Ishikawa (cell line): ENCODE results near the gene OPRL1.

ENCODE experiments used
- RAD21 ChIP-seq: IDR thresholded peaks from 2 replicates; pipeline ENCODE4 v1.6.1; 2012; ENCODE audit warnings: low read depth
- TAF1 ChIP-seq: IDR thresholded peaks from 2 replicates; pipeline ENCODE4 v1.6.1; 2012; ENCODE audit warnings: low read depth, mild to moderate bottlenecking
- YY1 ChIP-seq: IDR thresholded peaks from 2 replicates; pipeline ENCODE4 v1.6.1; 2012; ENCODE audit warnings: low read depth

DNA sequence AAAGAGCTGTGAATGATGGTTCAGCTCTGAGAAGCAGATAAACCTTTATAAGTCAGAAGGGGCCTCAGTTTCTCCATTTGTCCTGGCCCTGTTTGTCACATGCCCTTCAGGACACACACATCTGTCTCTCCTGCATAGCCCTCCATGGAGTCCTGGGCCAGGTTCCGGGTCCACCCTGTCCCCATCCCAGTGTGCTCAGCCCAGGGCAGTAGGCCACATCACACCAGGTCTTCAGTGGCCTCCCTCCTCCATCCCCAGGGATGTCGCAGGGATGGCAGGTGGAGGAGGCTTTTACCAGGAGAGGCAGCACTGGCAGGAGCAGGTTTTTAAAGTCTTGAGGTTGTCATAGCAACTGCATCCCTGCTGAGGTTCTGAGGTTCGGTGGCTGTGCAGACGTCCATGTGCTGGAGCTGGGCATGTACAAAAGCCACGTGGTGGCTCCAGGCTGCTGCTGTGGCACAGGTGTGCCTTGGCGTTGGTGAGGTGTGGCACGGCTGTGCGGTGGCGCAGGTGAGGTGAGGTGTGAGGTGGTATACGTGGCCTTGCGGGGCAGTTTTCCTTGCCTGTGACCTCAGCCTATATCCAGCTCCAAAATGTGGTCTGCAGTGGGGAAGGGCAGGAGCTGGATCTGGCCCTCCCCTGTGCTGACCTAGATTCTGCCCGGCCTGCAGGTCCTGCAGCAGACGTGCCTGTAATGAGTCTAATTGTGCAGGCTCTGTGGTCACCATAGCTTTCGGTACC, 35.5 kb downstream of the OPRL1 start:
- TF ChIP-seq YY1, result no peak
- TF ChIP-seq TAF1, result no peak
- no peak for TF ChIP-seq RAD21
